IPS DF 19.7 (cell line): ENCODE results near the gene NAIP.
"Not testable (repeated sequence)": the region's sequence is repeated elsewhere in the genome, so short reads cannot be mapped to it uniquely, and the experiment has no call there.

ENCODE experiments used
- DNase-seq: peaks from one replicate; pipeline ENCODE4 v3.0.0-alpha.2; 2013; ENCODE audit warnings: low read depth, low spot score

NAIP gene

DNA sequence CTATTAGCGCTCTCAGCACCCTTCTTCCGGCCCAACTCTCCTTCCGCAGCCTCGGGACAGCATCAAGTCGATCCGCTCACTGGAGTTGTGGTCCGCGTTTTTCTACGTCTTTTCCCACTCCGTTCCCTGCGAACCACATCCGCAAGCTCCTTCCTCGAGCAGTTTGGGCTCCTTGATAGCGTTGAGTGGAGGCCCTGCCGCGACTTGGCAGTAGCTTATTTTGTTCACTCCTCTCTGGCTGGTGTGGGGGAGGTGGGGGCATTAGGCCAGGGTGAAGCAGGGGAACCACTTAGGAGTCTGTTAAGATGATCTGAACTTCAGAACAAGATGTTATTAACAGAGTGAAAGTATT lies 100.0 kb downstream of the NAIP start:
- DNase-seq, result not testable (repeated sequence)
